HepG2 (cell line): ENCODE measurements around the gene UROS. TPM values are rescaled to one million over a fixed set of nuclear protein-coding genes. Genes with fewer than 3 reads are reported as not detected.
A peak's percentile ranks its signal among the peaks of the same experiment; 100 is the strongest.

Source experiments
- ATF2 ChIP-seq: sonication (generic); formaldehyde crosslinking; IDR thresholded peaks from 2 replicates; pipeline ENCODE4 v1.4.0; 2020; ENCODE audit warnings: missing genetic modification reagents
- BCLAF1 ChIP-seq: fragments of 450-650 bp; IDR thresholded peaks from 2 replicates; pipeline ENCODE4 v1.6.1; 2017; ENCODE audit warnings: mild to moderate bottlenecking
- EP300 ChIP-seq, 3 experiments: sonication (generic) in 1 of 3; formaldehyde crosslinking in 1 of 3; IDR thresholded peaks; 2 replicates each; pipeline versions ENCODE4 v1.5.1 to v1.6.1; 2011 to 2020; ENCODE audit warnings: low read depth in 2 of 3, low read length in 2 of 3, borderline replicate concordance in 1 of 3, improper control_type of control experiment in 1 of 3, mild to moderate bottlenecking in 1 of 3, missing genetic modification reagents in 1 of 3, moderate library complexity in 1 of 3
- HMGA1 ChIP-seq: sonication (generic); formaldehyde crosslinking; conservative IDR thresholded peaks from 2 replicates; pipeline ENCODE4 v1.4.0; 2020; ENCODE audit warnings: missing genetic modification reagents
- KMT2A ChIP-seq: sonication (generic); formaldehyde crosslinking; IDR thresholded peaks from 2 replicates; pipeline ENCODE4 v1.4.0; 2020; ENCODE audit warnings: missing genetic modification reagents
- MTF2 ChIP-seq: sonication (generic); formaldehyde crosslinking; IDR thresholded peaks from 2 replicates; pipeline ENCODE4 v1.5.0; 2020; ENCODE audit warnings: missing genetic modification reagents, borderline replicate concordance
- PRDM4 ChIP-seq: sonication (generic); formaldehyde crosslinking; IDR thresholded peaks from 2 replicates; pipeline ENCODE4 v1.9.0; 2021; ENCODE audit warnings: missing genetic modification reagents, borderline replicate concordance
- RNF2 ChIP-seq: fragments of 450-650 bp; conservative IDR thresholded peaks from 2 replicates; pipeline ENCODE4 v1.6.1; 2016; ENCODE audit warnings: low read depth
- SP1 ChIP-seq, 2 experiments: fragments of 450-650 bp in 1 of 2; sonication (generic) in 1 of 2; formaldehyde crosslinking in 1 of 2; IDR thresholded peaks; 2 replicates each; pipeline versions ENCODE4 v1.4.0 to v1.6.1; 2016 to 2020; ENCODE audit warnings: missing genetic modification reagents in 1 of 2
- TBL1XR1 ChIP-seq: fragments of 150-350 bp; IDR thresholded peaks from 2 replicates; pipeline ENCODE4 v1.6.1; 2014; ENCODE audit warnings: borderline replicate concordance, low read length; ENCODE audit not compliant: partially characterized antibody
- ZNF17 ChIP-seq: sonication (generic); formaldehyde crosslinking; IDR thresholded peaks from 2 replicates; pipeline ENCODE4 v1.5.0; 2020; ENCODE audit warnings: mild to moderate bottlenecking, missing genetic modification reagents
- ZNF230 ChIP-seq: sonication (generic); formaldehyde crosslinking; IDR thresholded peaks from 2 replicates; pipeline ENCODE4 v1.4.0; 2020; ENCODE audit warnings: mild to moderate bottlenecking, missing genetic modification reagents
- ZNF34 ChIP-seq: sonication (generic); formaldehyde crosslinking; IDR thresholded peaks from 2 replicates; pipeline ENCODE4 v1.4.0; 2020; ENCODE audit warnings: mild to moderate bottlenecking, missing genetic modification reagents, borderline replicate concordance
- ZNF644 ChIP-seq: IDR thresholded peaks from 2 replicates; pipeline ENCODE4 v1.6.1; 2016; ENCODE audit warnings: low read depth
- polyA plus RNA-seq, 8 experiments: library from polyadenylated mRNA; depleted of rRNA in 3 of 8; stranded (reverse) in 7 of 8; unstranded in 1 of 8; fragments of >200 nt; fragmentation: Illumina TruSeq in 4 of 8; extraction: Trizol in 4 of 8; gene quantifications; 2 replicates each; pipeline versions ENCODE4 v1.2.1 to v1.2.3, GENCODE V29; 2011 to 2016; ENCODE audit warnings: low read depth in 4 of 8, missing spikeins in 1 of 8, mixed read lengths in 1 of 8; ENCODE audit not compliant: insufficient read depth in 1 of 8
- total RNA-seq, 5 experiments: library from RNA; depleted of rRNA; stranded (reverse); fragments of >200 nt; fragmentation: Illumina TruSeq; extraction: Trizol; gene quantifications; 2 replicates each; pipeline ENCODE4 v1.2.3, GENCODE V29; 2016; ENCODE audit warnings: low read depth in 1 of 5

Gene UROS
- total and polyA plus RNA-seq, 2 of the 13 experiments (the other 11 are each of a cell fraction or from before 2014, with no cell fraction given): 14.8 to 49.9 TPM

GRCh38 chr10:125792342-125793300, 30.4 kb downstream of the UROS start (continued):
- 0 out of 2 replicates have a peak, but pooled peaks have one; percentile 64 for TF ChIP-seq MTF2 (CRISPR knock-in tag)
- TF ChIP-seq ZNF34 (CRISPR knock-in tag): peak; percentile 82; the same call in 1 of the 2 replicates
- 0 out of 2 replicates have a peak, but pooled peaks have one; percentile 76 for TF ChIP-seq ZNF230 (CRISPR knock-in tag)
- peak; percentile 94 for TF ChIP-seq ZNF644 (CRISPR knock-in tag)
- TF ChIP-seq EP300 (IDR thresholded peaks at IDR 0.05; ENCODE audit: low read depth in 2 of 2, low read length in 2 of 2): peak; percentile 57 to 92; a peak in 2 of 4 replicates
- peak; percentile 85 for TF ChIP-seq EP300 (CRISPR knock-in tag; IDR thresholded peaks at IDR 0.05; ENCODE audit: borderline replicate concordance)
- no peak for TF ChIP-seq SP1 (IDR thresholded peaks at IDR 0.05)
- TF ChIP-seq SP1 (CRISPR knock-in tag; IDR thresholded peaks at IDR 0.05): no peak; the same call in 1 of the 2 replicates
- no peak for TF ChIP-seq RNF2
- no peak for TF ChIP-seq ZNF17 (CRISPR knock-in tag)
- no peak for TF ChIP-seq PRDM4 (CRISPR knock-in tag)
- TF ChIP-seq ATF2 (CRISPR knock-in tag): peak; percentile 80
- TF ChIP-seq HMGA1 (CRISPR knock-in tag): no peak
- TF ChIP-seq TBL1XR1: peak; percentile 66
- no peak; the same call in 1 of the 2 replicates for TF ChIP-seq KMT2A (CRISPR knock-in tag)
- no peak for TF ChIP-seq BCLAF1
